Epithelial cell of proximal tubule (primary cell): ENCODE measurements around the gene DPP10. TPM values are rescaled to one million over a fixed set of nuclear protein-coding genes. Genes with fewer than 3 reads are reported as not detected.

ENCODE experiments used
- DNase-seq: peaks from one replicate; pipeline ENCODE4 v3.0.0-alpha.2; 2011; ENCODE audit warnings: low read depth
- H3K4me3 ChIP-seq: 2 replicates; pipeline ENCODE4 v1.5.1; 2011; ENCODE audit warnings: low read depth, mild to moderate bottlenecking, low read length
- CTCF ChIP-seq: conservative IDR thresholded peaks from 2 replicates; pipeline ENCODE4 v1.5.1; 2012; ENCODE audit warnings: low read depth, mild to moderate bottlenecking, low read length
- total RNA-seq: library from RNA; depleted of rRNA; stranded (reverse); fragments of >200 nt; gene quantifications from 2 replicates; pipeline ENCODE4 v1.2.3, GENCODE V29; 2015

Gene DPP10
- total RNA-seq, 1 donor from 2014 or later = 0.06 TPM

- TF ChIP-seq CTCF = no peak
- no peak for DNase-seq
- H3K4me3 ChIP-seq = no peak overlapping the region
Observed at GRCh38 chr2:115887209-115887776, 1444.9 kb downstream of the DPP10 start.
